ENCODE measurements around the gene DBNL. TPM values are rescaled to one million over a fixed set of nuclear protein-coding genes. Genes with fewer than 3 reads are reported as not detected.
A peak's percentile ranks its signal among the peaks of the same experiment; 100 is the strongest.
"Not testable (repeated sequence)": the region's sequence is repeated elsewhere in the genome, so short reads cannot be mapped to it uniquely, and the experiment has no call there.

The DBNL gene
- 123 and 148 TPM in 2 replicates for total RNA-seq (2014; rRNA removed; shearing (Covaris generic))

DNA sequence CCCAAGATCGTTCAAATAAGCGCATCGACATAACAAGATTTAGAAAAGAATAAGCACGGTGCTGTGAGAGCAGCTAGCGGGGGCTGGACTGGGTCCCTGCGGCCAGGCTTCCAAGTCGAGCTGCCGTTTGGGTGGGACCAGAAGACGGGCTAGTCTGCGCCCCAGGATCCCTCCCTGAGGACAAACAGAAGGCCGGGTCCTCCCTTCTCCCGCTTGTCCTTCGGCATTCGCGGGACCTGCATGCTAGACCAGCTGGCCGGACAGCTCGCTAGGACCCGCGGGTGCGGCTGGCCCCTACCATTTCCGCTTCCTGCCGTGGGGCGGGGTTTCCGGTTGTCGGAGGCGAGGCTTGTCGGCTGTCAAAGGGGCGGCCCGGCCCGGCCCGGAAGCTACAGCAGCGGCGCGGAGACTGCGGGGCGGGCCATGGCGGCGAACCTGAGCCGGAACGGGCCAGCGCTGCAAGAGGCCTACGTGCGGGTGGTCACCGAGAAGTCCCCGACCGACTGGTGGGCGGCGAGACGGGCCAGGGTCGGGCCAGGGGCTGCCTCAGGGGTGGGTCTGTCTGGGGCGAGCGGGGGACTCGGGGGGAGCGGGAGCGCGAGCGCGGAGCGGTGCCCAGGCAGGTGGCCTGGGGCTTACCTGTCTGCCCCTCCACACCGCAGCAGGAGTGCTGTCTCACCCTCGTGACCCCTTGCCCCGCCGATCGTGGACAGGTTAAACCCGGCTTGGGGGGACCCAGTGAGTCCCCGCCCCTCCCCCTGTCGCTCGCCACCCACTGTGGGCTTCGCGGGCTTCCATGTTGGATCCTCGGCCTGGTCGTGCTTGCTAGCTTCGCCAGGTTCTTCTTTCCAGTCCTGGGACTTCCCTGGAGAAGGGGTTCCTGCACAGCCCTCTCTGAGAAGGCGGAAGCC lies at the start of gene DBNL:
TSS of gene DBNL (plus strand) at position 388 of the 911 bp plus-strand sequence. CDS start at position 424, 36 bp downstream.
- peak; percentile 92 for DNase-seq (ENCODE audit: low read depth)

GRCh38 chr7:43997532-43997931 lies 47.0 kb upstream of the DBNL start, which contains the start of gene SPDYE1:
TSS of gene SPDYE1 (plus strand) at chr7:43997897. CDS start at chr7:43999950, 2,053 bp downstream.
- not testable (repeated sequence) for DNase-seq (ENCODE audit: low read depth)

DNA sequence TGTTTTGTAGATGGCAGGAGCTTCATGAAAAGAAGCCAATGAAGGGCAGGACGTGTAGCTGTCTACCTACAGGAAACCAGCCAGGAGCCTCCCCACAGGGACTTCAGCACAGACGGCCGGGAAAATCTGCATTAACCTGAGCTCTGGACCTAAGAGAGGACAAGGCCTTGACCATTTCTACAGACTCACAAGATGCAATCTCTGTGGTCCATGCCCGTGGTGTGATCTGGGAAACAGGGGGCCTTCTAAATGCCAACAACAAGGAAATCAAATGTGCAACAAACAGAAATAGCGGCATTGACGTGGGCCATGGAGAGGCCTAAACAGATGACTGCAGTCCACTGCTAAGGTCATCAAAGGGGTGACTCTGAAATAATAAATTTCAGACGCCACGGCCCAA lies 32.4 kb upstream of the DBNL start:
- DNase-seq (ENCODE audit: low read depth) = not testable (repeated sequence)

GRCh38 chr7:44015090-44015489 lies 29.4 kb upstream of the DBNL start:
- not testable (repeated sequence) for DNase-seq (ENCODE audit: low read depth)

GRCh38 chr7:44018857-44019807 lies 25.4 kb upstream of the DBNL start:
- DNase-seq (ENCODE audit: low read depth) = peak; percentile 97

DNA sequence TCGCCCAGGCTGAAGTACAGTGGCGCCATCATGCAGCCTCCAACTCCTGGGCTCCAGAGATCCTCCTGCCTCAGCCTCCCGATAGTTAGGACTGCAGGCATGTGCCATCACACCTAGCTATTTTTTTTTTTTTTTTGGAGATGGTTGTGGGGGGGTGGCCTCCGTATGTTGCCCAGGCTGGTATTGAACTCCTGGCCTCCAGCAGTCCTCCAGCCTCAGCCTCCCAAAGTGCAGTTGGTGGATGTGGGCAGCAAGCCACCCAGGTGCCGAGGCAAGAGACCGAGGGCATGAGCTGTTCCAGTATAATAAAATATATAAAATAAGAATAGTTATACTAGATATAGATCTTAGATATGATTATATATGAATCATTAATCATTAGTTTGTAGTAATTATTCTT lies 24.7 kb upstream of the DBNL start:
- DNase-seq (ENCODE audit: low read depth) = not testable (repeated sequence)

DNA sequence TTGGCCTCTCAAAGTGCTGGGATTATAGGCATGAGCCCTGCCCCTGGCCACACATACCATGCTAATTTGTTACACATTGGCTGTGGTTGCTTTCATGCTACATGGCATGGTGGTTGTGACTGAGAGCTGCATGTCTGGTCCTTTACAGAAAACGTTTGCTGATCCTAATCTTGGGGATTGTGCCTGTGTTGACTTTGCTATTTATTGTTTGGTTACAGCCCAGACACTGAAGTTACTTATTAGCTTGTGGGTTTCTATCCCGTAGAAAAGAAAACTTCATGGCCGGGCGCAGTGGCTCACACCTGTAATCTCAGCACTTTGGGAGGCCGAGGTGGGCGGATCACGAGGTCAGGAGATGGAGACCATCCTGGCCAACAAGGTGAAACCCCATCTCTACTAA lies 22.4 kb upstream of the DBNL start:
- DNase-seq (ENCODE audit: low read depth) = not testable (repeated sequence)

- DNase-seq (ENCODE audit: low read depth) = not testable (repeated sequence)
Measured at GRCh38 chr7:44022796-44023467, 21.6 kb upstream of the DBNL start.

GRCh38 chr7:44029433-44029832 lies 15.1 kb upstream of the DBNL start:
- DNase-seq (ENCODE audit: low read depth) = not testable (repeated sequence)

DNA sequence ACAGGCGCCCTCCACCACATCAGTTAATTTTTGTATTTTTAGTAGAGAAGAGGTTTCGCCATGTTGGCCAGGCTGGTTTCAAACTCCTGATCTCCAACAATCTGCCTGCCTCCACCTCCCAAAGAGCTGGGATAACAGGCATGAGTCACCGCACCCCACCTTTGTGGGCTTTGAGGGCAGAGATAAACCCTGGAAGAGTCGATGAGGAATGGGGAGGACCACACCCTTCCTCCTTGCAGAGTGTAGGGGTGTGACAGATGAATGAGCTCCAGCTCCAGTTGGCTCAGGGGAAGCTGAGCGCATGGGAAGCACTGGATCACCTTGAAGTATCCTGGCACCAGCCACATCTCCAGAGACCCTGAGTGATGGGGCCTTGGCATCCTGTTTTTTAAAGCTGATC lies 14.5 kb upstream of the DBNL start:
- DNase-seq (ENCODE audit: low read depth) = not testable (repeated sequence)

GRCh38 chr7:44031319-44031718 lies 13.2 kb upstream of the DBNL start:
- not testable (repeated sequence) for DNase-seq (ENCODE audit: low read depth)

GRCh38 chr7:44032031-44032430 lies 12.5 kb upstream of the DBNL start:
- DNase-seq (ENCODE audit: low read depth) = not testable (repeated sequence)

DNA sequence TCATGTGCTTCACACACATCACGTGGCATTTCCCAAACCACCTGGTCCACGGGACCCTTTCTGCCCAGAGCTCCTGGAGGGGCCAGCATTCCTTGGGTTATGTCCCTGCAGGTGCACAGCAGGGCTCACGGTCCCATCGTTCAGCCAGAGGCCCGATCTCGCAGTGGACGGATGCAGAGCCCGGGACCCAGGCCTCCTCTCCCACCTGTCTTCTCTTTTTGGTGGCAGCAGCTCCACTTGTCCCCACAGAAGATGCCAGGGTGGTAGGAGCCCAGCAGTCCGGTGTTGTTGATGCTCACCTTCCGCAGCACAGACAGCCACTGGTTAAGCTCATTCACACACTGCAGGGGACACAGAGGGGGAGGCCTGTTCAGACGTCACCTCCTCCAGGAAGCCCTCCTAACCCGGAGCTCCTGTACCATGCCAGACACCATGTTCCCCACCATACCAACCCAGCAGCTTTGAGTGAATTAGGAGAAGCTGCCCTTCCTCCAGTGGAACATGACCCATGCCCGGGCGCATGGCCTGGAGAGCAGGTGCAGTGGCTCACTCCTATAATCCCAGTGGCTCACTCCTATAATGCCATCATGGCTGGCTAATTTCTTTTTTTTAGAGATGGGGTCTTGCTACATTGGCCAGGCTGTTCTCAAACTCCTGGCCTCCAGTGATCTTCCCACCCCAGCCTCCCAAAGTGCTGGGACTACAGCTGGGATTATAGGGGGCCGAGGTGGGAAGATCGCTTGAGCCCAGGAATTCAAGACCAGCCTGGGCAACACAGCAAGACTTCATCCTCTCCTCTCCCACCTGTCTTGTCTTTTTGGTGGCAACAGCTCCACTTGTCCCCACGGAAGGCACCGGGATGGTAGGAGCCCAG lies 10.3 kb upstream of the DBNL start:
- DNase-seq (ENCODE audit: low read depth) = not testable (repeated sequence)

- DNase-seq (ENCODE audit: low read depth) = peak; percentile 24
Measured at GRCh38 chr7:44036364-44036763, 8.1 kb upstream of the DBNL start.

GRCh38 chr7:44037951-44038350 lies 6.6 kb upstream of the DBNL start:
- DNase-seq (ENCODE audit: low read depth) = not testable (repeated sequence)

DNA sequence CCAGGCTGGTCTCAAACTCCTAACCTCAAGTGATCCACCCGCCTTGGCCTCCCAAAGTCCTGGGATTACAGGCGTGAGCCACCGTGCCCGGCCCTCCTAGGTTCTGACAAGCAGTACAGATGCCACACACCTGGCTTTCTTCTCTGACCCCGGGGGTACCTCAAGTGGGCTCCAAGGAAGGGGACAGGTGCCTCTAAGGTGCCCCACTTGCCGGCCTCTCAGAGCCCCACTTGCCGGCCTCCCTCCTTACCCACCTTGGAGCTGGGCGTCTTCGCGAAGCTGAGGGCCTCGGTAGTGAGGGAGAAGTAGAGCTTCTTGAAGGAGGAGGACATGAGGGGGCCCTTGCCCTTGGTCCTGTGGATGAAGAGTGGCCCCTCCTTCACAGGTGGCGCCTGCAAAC lies 5.9 kb upstream of the DBNL start:
- DNase-seq (ENCODE audit: low read depth) = not testable (repeated sequence)

GRCh38 chr7:44038961-44039558 lies 5.4 kb upstream of the DBNL start:
- DNase-seq (ENCODE audit: low read depth) = peak; percentile 82

DNA sequence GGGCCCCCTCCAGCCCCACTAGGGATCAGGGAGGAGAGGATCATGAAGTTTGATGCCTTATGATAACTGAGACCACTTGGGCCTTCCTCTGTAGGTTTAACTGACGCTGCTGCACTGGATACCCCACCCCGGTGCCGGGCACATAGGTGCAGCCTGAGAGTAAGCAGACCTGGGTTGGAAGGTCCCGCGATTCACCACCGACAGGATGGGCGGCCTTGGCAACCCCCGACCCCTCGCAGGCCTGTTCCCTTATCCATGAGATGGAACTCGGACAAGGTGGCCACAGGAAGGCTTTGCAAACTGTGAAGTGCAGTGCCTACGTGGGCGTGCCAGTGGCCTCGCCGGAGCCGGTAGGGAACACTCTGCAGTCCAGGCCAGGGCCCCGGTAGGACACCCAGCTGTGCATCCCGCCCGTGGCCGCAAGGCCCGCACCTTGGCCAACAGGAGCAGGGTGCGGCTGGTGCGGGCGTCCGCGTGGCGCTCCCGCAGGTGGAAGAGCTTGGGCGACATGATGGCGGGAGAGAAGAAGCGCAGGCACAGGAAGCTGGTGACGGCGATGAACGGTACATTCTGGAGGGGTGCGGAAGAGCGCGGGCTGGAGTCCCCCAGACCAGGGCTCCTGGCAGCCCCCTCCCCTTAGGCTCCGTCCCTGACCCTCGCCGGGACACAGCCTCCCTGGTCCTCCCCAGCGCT lies 4.6 kb upstream of the DBNL start:
- not testable (repeated sequence) for DNase-seq (ENCODE audit: low read depth)

DNA sequence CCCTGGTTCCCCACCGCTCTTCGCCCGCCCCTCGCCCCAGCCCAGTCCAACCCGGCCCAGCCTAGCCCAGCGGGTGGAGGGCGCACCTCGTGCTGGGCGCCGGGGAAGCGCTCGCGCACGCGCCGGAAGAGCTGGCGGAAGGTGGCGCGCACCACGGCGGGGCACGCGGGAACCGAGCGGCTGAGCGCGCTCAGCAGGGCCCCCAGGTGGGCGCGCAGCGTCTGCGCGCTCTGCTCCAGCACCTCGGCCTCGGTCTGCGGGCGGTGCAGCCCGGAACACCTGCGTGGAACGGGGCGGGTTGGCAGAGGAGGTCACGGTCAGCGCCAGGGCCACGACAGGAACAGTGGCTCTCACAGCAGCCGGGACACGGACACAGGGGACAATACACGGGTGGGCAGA lies 4.0 kb upstream of the DBNL start:
- not testable (repeated sequence) for DNase-seq (ENCODE audit: low read depth)

Data from RPMI7951 (cell line).